Neural progenitor cell (in vitro differentiated cells): ENCODE data around the gene NIT2.

Source experiments
- CTCF ChIP-seq: fragments of 200-600 bp; sonication (generic); IDR thresholded peaks from 2 replicates; pipeline ENCODE4 v1.5.1; 2017; ENCODE audit warnings: antibody characterized with exemption, mild to moderate bottlenecking
- EZH2 ChIP-seq: fragments of 200-600 bp; sonication (generic); IDR thresholded peaks from 2 replicates; pipeline ENCODE4 v1.6.1; 2017; ENCODE audit warnings: antibody characterized with exemption, mild to moderate bottlenecking, moderate library complexity

DNA sequence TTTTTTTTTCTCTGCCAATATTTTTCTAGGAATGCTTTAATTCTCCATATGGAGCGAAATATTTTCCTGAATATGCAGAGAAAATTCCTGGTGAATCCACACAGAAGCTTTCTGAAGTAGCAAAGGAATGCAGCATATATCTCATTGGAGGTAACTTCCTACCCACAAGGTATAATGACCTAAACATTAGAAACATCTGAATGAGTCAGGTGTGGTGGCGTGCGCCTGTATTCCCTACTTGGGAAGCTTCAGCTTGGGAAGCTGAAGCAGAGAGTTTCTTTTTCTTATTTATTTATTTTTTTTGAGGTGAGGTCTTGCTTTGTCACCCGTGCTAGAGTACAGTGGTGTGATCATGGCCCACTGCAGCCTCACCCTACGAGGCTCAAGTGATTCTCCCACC, 5.2 kb downstream of the NIT2 start:
- TF ChIP-seq EZH2 (no peak), CTCF (no peak)
